SH-SY5Y (cell line): Measurements from ENCODE around the gene CLEC18A.

Experiments
- GATA2 ChIP-seq: IDR thresholded peaks from 2 replicates; pipeline ENCODE4 v1.6.1; 2011; ENCODE audit warnings: mild to moderate bottlenecking, low read depth, low read length
- GATA3 ChIP-seq: IDR thresholded peaks from 2 replicates; pipeline ENCODE4 v1.6.1; 2011; ENCODE audit warnings: low read depth, mild to moderate bottlenecking, low read length, moderate library complexity

- TF ChIP-seq GATA3 (no peak), GATA2 (no peak)
Observed at GRCh38 chr16:69934751-69935150, 16.4 kb upstream of the CLEC18A start.
